Ishikawa (cell line): ENCODE data around the gene PTK6.

ENCODE experiments used
- FOXM1 ChIP-seq: IDR thresholded peaks from 2 replicates; pipeline ENCODE4 v1.6.1; 2012; ENCODE audit warnings: low read depth, borderline replicate concordance
- TAF1 ChIP-seq: IDR thresholded peaks from 2 replicates; pipeline ENCODE4 v1.6.1; 2012; ENCODE audit warnings: low read depth, mild to moderate bottlenecking
- TCF12 ChIP-seq: IDR thresholded peaks from 2 replicates; pipeline ENCODE4 v1.6.1; 2012; ENCODE audit warnings: low read depth
- TEAD4 ChIP-seq: IDR thresholded peaks from 2 replicates; pipeline ENCODE4 v1.6.1; 2012

GRCh38 chr20:63500151-63500901, 36.9 kb downstream of the PTK6 start:
- TF ChIP-seq TAF1 (no peak), TEAD4 (no peak), TCF12 (no peak), FOXM1 (no peak)
